ENCODE data around the gene GFI1.
"Not testable (repeated sequence)": the region's sequence is repeated elsewhere in the genome, so short reads cannot be mapped to it uniquely, and the experiment has no call there.

The GFI1 gene

DNA sequence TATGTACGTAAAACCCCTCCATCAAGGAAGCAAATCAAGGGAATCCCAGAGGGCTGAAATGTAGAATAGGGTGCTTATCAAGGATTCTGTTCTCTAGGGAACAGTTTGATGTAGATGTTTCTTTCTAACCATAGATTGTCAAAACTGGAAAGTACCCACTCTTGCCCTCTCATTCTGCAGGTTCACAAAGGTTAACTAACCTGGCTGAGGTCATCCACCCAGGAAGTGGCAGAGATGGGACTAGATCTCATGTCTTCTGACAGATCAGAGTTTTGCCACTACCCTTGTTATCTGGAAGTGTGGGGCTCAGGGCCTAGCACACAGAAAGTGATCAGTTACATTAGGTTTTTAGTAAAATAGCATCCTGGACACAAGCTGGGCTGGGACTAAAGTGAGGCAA is 47.4 kb downstream of the GFI1 start:
- TF ChIP-seq CTCF (IDR thresholded peaks at IDR 0.05; ENCODE audit: insufficient read depth, missing control alignments): no peak
- DNase-seq (ENCODE audit: insufficient read length, low spot score) (no peak), FAIRE-seq (no peak)

GRCh38 chr1:92434572-92434971 is 52.2 kb downstream of the GFI1 start:
- DNase-seq (ENCODE audit: insufficient read length, low spot score); FAIRE-seq: not testable (repeated sequence)

DNA sequence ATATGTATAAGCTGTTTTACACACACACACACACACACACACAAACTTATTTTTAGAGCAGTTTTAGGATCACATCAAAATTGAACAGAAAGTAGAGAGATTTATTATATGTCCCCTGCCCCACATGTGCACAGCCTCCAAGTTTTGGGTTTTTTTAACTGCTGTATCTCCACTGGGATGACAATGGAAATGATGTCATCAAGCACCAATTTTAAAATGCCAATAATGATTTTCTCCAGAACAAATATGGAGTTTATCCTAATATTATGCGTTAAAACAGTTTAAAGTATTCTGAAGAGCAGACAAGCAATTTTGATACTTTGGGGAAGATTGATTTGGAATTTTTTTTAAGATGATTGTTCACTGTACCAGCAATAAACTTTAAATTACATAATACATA is 56.7 kb downstream of the GFI1 start:
- no peak for TF ChIP-seq CTCF (IDR thresholded peaks at IDR 0.05; ENCODE audit: insufficient read depth, missing control alignments)
- FAIRE-seq (no peak), DNase-seq (ENCODE audit: insufficient read length, low spot score) (no peak)

GRCh38 chr1:92425617-92426016 is 61.1 kb downstream of the GFI1 start:
- peak; percentile 46 for DNase-seq (ENCODE audit: insufficient read length, low spot score)
- no peak for TF ChIP-seq CTCF (IDR thresholded peaks at IDR 0.05; ENCODE audit: insufficient read depth, missing control alignments)
- FAIRE-seq: peak; percentile 83

Measured in D721Med (cell line).